ENCODE measurements around the gene MINDY2.

- TF ChIP-seq EP300 (IDR thresholded peaks at IDR 0.05) (no peak), POLR2A (IDR thresholded peaks at IDR 0.05; ENCODE audit: low read depth) (no peak)
Measured at GRCh38 chr15:58761010-58761388, 10.1 kb upstream of the MINDY2 start.

All from esophagus muscularis mucosa (tissue), 2 donors.